ENCODE data around the gene PIF1. TPM values are rescaled to one million over a fixed set of nuclear protein-coding genes. Genes with fewer than 3 reads are reported as not detected.

The PIF1 gene
- total RNA-seq, 1 experiment from 2014 or later, result 51.5 TPM

GRCh38 chr15:64847016-64847415 lies 21.6 kb upstream of the PIF1 start:
- H3K36me3 Mint-ChIP-seq (ENCODE audit: insufficient read depth, unreplicated experiment), result peaks cover 13% of the 10 kb centered on the region
- CTCF ChIA-PET, result no interaction called here
- no peak for TF ChIP-seq CTCF (IDR thresholded peaks at IDR 0.05; ENCODE audit: unreplicated experiment)
- DNase-seq, result no peak
- intact Hi-C loops (cut with micrococcal nuclease; ENCODE audit: unreplicated experiment), result no loop called here
- no peaks in the 10 kb centered on the region for H3K27me3 Mint-ChIP-seq (ENCODE audit: unreplicated experiment)
- H3K27ac Mint-ChIP-seq (ENCODE audit: unreplicated experiment), result no peak overlapping the region
- no TSS peak for BruUV-seq (replicated peaks)
- peaks cover 7% of the 10 kb centered on the region for H3K4me1 Mint-ChIP-seq (ENCODE audit: low read depth, unreplicated experiment)
- no peaks in the 10 kb centered on the region for H3K9me3 Mint-ChIP-seq (ENCODE audit: low read depth, unreplicated experiment)
- H3K4me3 Mint-ChIP-seq (ENCODE audit: low read depth, unreplicated experiment), result no peak overlapping the region

- Mint-ChIP-seq H3K4me3 (ENCODE audit: low read depth, unreplicated experiment) (no peak overlapping the region), H3K4me1 (ENCODE audit: low read depth, unreplicated experiment) (peaks cover 8% of the 10 kb centered on the region), H3K36me3 (ENCODE audit: insufficient read depth, unreplicated experiment) (peaks cover 22% of the 10 kb centered on the region), H3K9me3 (ENCODE audit: low read depth, unreplicated experiment) (no peaks in the 10 kb centered on the region), H3K27me3 (ENCODE audit: unreplicated experiment) (peaks cover under 1% of the 10 kb centered on the region), H3K27ac (ENCODE audit: unreplicated experiment) (no peak overlapping the region)
- intact Hi-C loops (cut with micrococcal nuclease; ENCODE audit: unreplicated experiment), result no loop called here
- TF ChIP-seq CTCF (IDR thresholded peaks at IDR 0.05; ENCODE audit: unreplicated experiment), result no peak
- no TSS peak for BruUV-seq (replicated peaks)
- DNase-seq, result no peak
- CTCF ChIA-PET, result no interaction called here
These were observed 20.6 kb upstream of the PIF1 start for GRCh38 chr15:64845831-64846595.

- peaks cover 8% of the 10 kb centered on the region for H3K4me1 Mint-ChIP-seq (ENCODE audit: low read depth, unreplicated experiment)
- peaks cover 9% of the 10 kb centered on the region for H3K27me3 Mint-ChIP-seq (ENCODE audit: unreplicated experiment)
- no peaks in the 10 kb centered on the region for H3K9me3 Mint-ChIP-seq (ENCODE audit: low read depth, unreplicated experiment)
- peaks cover 26% of the 10 kb centered on the region for H3K36me3 Mint-ChIP-seq (ENCODE audit: insufficient read depth, unreplicated experiment)
- intact Hi-C loops (cut with micrococcal nuclease; ENCODE audit: unreplicated experiment), result no loop called here
- BruUV-seq (replicated peaks), result no TSS peak
- H3K27ac Mint-ChIP-seq (ENCODE audit: unreplicated experiment), result no peak overlapping the region
- no peak for DNase-seq
- H3K4me3 Mint-ChIP-seq (ENCODE audit: low read depth, unreplicated experiment), result no peak overlapping the region
- no peak for TF ChIP-seq CTCF (IDR thresholded peaks at IDR 0.05; ENCODE audit: unreplicated experiment)
- CTCF ChIA-PET, result interaction anchor here (0.7 kb wide), 1 partner anchor 20 kb away, joined by 3 read pairs; no protein-coding TSS in a partner anchor
These were observed 19.8 kb upstream of the PIF1 start for GRCh38 chr15:64845183-64845611.

GRCh38 chr15:64844576-64845145 lies 19.2 kb upstream of the PIF1 start:
- no peak overlapping the region for H3K27ac Mint-ChIP-seq (ENCODE audit: unreplicated experiment)
- CTCF ChIA-PET, result interaction anchor here (0.7 kb wide), 1 partner anchor 20 kb away, joined by 3 read pairs; no protein-coding TSS in a partner anchor
- no TSS peak for BruUV-seq (replicated peaks)
- intact Hi-C loops (cut with micrococcal nuclease; ENCODE audit: unreplicated experiment), result no loop called here
- H3K9me3 Mint-ChIP-seq (ENCODE audit: low read depth, unreplicated experiment), result no peaks in the 10 kb centered on the region
- TF ChIP-seq CTCF (IDR thresholded peaks at IDR 0.05; ENCODE audit: unreplicated experiment), result no peak
- no peak for DNase-seq
- peaks cover 14% of the 10 kb centered on the region for H3K27me3 Mint-ChIP-seq (ENCODE audit: unreplicated experiment)
- peaks cover 26% of the 10 kb centered on the region for H3K36me3 Mint-ChIP-seq (ENCODE audit: insufficient read depth, unreplicated experiment)
- H3K4me3 Mint-ChIP-seq (ENCODE audit: low read depth, unreplicated experiment), result no peak overlapping the region
- peaks cover 8% of the 10 kb centered on the region for H3K4me1 Mint-ChIP-seq (ENCODE audit: low read depth, unreplicated experiment)
